Measurements from ENCODE around the gene TM9SF3.

TM9SF3 gene

DNA sequence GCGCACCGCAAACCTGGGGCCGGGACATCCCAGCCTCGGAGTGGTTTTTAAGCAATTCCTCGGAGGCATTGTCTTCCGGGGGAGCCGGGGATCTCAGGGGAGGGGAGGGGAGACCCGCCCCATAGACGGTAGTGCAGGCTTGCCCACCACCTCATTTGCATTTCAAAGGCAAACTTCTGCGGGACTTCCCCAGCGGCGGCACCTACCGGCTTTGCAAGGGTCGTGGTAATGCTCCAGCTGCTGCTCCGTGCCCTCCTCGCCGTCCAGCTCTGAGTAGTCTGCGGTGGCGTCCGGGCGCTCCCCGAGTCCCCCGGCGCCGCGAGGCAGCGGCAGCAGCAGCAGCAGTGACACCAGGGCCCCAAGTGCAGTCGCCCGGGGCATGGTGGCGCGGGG, 73.5 kb downstream of the TM9SF3 start:
- in situ Hi-C loops (cut with MboI; ENCODE audit: low sequenced_read_pairs), result no loop called here

DNA sequence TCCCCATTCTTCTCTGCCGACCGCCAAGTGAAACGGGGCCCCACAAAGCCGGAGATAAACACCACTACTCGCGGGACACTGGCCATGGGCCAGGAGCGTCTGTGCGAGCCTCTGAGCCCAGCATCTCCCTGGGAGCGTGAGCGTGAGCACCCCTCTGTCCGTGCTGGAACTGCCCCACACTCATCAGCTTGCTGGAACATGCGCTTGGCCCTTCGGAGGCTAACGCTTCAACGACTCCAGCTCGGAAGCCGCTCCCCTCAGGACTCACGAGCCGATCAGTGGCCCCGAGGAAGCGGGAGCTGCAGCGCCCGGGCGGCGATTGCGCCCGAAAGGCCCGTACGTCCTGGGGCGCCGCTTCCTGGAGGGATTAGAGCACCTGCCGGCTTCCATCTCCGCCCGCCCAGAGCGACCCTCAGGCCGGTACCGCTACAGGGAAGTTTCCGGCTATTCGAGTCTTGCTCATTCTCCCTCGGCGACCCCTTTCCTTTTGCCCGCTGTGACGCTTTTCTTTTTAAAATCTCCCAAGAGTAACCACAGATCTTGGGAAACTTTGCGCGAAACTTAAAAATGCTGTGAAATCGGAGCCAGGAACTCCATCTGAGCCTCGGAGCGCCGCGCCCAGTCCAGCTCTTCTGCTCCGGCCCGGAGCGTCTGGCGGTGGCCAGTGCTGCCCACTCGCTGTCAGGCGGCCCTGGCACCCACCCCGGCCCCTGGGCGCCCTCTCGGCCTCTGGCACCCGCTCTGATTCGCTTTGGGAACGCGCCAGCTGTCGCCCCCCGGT, 74.1 kb downstream of the TM9SF3 start:
- in situ Hi-C loops (cut with MboI; ENCODE audit: low sequenced_read_pairs), result no loop called here

DNA sequence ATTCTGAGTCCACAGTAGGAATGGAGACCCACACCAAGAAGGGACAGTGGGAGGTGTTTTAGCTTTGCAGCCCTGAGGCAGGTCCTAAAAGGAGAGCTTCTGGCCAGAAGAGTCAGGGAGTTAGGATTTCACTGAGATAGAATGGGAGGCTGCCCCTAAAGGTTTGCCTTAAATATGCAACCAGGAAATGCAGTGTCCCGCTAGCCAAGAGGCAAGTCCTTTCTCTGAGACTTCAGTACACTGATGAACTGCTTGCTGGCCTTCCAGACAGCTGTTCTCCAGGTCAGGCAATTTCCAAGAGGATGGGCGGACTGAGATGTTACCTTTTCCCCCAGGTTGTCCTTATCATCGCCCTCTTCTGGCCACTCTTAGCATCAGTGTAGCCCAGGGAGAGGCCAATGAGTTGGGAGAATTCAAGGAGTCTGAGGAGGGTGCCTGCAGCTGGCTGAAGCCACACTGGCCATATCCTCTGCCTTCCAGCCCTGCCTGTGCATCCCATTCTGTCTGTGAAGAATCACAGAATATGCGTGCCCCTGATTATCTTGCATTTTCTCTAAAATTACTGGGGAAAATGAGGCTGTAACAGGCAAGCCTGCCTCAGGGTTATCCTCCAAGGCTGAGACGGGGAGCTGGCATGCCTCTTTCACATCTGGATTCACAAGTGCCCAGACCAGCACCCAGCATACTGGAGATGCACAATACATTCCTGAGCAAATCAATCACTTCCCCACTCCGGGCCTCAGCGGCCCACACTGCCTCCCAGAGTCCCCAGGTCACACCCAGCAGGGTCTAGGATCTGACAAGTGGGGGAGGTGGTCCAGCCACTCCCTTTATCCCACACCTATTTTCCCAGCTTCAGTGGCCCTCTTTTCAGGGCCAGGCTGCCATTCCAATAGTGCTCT, 75.5 kb downstream of the TM9SF3 start:
- in situ Hi-C loops (cut with MboI; ENCODE audit: low sequenced_read_pairs), result no loop called here

DNA sequence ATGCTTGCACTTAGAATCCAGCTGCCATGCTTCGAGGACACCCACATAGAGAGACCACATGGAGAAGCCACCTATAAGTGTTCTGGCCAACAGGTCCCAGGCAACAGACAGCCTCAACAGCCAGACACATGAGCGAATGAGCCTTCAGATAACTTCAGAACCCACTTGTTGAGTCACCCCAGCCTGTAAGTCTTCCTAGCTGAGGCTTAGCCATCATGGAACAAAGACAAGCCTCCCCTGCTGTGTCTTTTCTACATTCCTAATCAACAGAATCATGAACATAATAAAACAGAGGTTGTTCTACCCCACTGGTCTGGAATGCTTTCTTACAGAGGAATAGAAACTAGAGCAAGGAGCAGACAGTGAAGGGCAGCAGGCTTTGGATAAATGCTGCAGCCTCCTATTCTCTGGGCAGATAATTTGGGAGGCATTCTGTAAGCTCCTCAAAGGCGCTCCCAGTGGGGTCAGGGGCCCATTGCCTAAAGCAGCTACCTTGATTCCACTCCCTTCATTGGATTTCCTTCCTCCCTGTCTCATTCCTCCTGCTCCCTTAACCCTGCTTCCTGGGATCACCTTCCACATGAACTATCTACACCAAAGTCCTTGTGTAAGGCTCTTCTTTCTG, 77.7 kb downstream of the TM9SF3 start:
- in situ Hi-C loops (cut with MboI; ENCODE audit: low sequenced_read_pairs), result no loop called here

DNA sequence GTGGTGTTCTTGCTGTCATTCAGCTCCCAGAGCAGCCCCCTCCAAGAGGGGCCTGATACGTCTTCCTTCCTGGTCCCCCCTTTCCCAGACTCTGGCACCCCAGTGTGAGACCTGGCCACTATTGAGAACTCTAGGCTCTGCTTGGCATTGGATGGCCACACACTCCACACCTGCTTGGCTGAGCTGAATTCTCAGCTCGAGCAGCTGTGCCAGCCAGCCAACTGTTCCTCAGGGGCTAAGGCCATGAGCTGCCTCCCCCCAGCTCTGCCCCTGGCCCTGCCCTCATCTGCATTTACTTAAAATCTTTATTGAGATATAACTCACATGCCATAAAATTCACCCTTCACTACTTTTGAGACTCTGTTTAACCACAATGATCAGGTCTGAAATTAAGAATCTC, 79.8 kb downstream of the TM9SF3 start:
- in situ Hi-C loops (cut with MboI; ENCODE audit: low sequenced_read_pairs), result no loop called here

DNA sequence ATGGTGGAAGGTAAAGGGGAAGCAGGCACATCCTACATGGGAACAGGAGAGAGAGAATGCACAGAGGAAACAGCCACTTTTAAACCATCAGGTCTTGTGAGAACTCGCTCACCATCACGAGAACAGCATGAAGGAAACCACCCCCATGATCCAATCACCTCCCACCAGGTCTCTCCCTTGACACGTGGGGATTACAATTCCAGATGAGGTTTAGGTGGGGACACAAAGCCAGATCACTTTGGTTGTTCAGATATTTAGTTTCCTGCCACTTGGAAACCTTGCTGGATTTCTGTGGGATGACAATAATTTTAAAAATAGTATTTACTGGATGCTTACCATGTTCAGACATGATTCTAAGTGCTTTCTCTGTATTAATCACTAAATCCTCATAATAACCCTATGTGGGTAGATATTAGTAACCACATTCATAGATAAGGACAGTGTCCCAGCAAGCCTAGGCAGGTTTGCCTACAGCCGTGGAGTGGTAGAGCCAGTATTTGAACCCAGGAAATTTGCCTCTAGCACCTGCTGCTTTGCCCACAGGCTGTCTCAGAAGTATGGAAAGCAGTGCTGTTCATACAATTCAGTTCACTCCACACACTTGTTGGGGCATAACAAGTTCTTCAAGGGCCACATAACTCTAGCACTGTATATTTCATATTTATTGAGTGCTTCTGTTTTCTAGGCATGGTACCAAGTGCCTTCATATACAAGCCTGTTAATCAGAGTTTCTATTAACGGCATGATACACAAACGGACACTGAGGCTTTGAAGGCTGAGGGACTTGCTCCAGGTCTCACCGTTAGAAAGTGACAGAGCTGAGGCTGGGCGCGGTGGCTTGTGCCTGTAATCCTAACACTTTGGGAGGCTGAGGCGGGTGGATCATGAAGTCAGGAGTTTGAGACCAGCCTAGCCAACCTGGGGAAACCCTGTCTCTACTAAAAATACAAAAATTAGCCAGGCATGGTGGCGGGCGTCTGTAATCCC, 81.4 kb downstream of the TM9SF3 start:
- in situ Hi-C loops (cut with MboI; ENCODE audit: low sequenced_read_pairs), result no loop called here

DNA sequence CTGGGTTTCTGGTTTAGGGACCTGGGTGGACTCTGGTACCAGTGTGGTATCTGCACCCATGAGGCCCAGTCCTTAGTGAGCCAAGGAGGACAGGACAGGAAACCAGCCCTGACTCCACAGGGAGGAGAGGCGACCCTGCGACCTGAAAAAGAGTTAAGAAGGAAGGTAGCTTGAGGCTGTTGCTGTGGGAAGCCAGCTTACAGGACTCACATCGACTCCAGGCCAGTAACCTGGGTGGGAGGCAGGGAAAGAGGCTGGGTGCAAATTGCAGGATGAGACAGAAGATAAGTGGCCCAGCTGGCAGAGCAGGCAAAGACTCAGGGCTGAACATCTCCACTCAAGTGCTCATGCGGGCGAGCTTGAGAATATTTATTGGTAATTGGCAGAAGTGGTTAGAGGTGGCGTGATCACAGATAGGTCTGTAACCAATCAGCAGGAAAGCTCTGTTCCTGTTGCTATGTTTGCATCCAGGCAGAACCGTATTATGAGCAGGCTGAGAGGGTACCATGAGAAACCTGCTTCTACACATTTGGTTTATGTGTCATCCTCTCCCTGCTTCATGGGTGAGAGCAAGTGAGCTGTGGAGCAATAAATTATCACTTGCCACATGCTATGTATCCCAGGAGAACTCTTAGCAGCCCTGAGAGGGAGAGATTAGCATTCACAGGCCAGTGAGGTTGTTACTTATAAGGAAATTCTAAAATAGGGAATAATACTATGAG, 84.1 kb downstream of the TM9SF3 start:
- in situ Hi-C loops (cut with MboI; ENCODE audit: low sequenced_read_pairs), result no loop called here

DNA sequence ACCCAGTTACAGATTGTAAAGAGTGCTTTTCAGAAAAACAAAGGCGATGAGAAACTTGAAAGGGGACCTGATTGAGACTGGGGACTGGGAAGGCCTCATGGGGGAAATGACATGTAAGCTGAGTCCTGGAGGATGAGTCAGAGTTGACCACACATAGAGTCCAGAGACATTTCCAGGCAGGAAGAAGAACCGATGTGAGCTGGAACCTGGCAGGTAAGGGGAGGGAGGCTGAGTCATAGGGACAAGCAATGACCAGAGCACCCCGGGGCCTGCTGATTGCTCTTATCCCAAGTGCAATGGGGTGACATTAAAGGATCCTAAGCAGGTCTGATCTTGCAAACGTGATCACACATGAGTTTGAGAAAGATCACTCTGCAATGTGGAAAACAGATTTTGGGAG, 84.8 kb downstream of the TM9SF3 start:
- in situ Hi-C loops (cut with MboI; ENCODE audit: low sequenced_read_pairs), result no loop called here

DNA sequence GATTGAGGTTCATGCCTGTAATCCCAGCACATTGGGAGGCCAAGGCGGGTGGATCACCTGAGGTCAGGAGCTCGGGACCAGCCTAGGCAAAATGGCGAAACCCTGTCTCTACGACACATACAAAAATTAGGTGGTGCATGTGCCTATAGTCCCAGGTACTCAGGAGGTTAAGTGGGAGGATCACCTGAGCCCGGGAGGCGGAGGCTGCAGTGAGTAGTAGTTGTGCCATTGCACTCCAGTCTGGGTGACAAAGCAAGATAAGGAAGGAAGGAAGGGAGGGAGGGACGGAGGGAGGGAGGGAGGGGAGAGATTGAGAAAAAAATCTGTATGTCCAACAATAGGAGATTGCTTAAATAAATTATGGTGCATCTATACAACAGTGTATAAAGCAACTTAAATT, 86.3 kb downstream of the TM9SF3 start:
- in situ Hi-C loops (cut with MboI; ENCODE audit: low sequenced_read_pairs), result no loop called here

DNA sequence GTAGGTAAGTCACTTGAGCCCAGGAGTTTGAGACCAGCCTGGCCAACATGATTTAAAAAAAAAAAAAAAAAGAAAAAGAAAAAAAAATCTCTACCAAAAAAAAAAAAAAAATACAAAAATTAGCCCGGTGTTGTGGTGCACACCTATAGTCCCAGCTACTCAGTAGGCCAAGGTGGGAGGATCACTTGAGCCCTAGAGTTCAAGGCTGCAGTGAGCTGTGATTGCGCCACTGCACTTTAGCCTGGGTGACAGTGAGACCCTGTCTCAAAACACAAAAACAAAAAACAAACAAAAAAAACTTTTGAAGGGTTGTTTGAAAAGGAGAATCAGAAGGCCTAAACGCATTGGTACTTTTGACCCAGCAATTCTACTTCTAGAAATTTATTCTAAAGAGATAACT, 86.8 kb downstream of the TM9SF3 start:
- in situ Hi-C loops (cut with MboI; ENCODE audit: low sequenced_read_pairs), result no loop called here

DNA sequence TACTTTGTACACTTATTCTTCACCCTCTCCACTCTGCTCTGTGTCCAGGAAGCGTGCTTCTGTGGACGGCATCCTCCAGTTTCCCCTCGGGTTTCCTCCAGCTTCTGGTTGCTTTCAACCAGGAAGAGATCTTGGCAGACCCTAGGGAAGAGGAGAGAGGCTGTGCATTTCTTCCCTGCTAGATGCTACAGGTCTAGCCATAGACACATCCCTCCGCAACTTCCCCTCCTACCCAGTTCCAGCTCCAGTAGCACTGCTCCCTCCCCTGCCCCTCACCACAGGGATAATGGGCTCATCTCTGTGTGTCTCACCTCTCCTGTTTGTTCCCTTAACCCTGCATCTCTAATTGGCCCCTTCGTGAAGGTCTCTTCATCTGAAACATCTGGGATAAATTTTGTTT, 89.4 kb downstream of the TM9SF3 start:
- in situ Hi-C loops (cut with MboI; ENCODE audit: low sequenced_read_pairs), result no loop called here

DNA sequence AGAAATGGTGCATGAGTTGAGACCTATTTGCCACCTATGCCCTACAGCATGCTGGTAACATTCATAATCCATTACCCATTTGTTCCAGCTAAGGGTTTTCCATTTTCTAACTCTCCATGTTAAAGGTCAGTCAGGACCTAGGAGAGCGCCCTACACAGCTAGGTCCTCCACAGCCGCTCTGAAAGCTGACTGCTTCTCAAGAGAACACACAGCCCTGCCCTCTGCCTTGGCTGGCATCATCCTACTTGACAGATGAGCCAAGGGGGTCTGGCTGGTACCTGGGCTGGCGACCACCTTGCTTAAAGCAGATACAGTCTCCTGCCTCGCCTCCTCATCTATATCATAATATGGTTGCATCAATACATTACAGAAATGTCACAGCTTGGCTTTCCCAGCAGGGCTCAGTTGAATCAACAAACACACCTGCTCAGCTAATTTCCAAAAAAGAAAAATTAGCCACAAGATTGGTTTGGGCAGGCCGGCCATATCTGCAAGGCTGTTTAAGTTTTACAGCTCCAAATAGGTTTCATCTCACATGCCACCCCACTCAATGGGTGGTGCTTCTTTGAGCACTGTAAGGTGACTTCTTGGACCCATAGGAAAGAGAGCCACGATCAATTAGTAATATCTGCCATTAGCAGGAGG, 90.4 kb downstream of the TM9SF3 start:
- in situ Hi-C loops (cut with MboI; ENCODE audit: low sequenced_read_pairs), result no loop called here

DNA sequence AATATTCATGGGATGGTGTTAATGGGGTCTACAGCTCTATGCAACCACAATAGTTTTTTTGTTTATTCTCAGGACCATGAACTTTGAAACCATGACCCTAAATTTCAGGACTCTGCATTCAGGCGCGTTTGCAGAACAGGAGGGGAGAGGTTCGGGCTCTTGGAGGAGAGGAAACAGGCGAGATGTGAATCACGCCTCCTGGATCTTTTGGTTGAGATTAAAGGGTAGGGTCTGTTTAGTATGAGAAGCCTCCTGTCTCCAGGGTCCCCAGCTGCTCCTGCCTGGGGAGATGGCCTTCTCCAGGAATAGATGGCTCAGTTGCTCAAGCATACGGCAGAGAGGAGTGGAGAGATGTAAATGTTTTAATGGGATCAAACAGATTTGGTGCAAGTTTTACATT, 91.3 kb downstream of the TM9SF3 start:
- in situ Hi-C loops (cut with MboI; ENCODE audit: low sequenced_read_pairs), result no loop called here

DNA sequence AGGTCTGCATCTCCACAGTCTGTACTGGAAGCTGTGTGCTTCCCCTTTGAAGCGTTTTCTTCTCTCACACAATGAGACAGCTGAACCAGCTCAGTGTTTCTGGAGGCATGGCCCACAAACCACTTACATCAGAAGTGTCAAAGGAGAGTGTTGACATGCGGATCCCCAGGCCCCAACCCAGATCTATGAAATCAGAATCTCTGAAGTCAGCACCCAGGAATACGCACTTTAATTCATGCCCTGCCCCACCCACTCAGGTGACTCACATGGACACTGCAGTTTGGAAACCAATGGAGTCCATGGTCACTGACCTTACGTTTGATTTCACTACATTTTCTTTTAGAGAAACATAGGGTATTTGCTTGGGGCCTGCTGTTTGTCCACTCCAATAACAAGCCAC, 92.1 kb downstream of the TM9SF3 start:
- in situ Hi-C loops (cut with MboI; ENCODE audit: low sequenced_read_pairs), result no loop called here

DNA sequence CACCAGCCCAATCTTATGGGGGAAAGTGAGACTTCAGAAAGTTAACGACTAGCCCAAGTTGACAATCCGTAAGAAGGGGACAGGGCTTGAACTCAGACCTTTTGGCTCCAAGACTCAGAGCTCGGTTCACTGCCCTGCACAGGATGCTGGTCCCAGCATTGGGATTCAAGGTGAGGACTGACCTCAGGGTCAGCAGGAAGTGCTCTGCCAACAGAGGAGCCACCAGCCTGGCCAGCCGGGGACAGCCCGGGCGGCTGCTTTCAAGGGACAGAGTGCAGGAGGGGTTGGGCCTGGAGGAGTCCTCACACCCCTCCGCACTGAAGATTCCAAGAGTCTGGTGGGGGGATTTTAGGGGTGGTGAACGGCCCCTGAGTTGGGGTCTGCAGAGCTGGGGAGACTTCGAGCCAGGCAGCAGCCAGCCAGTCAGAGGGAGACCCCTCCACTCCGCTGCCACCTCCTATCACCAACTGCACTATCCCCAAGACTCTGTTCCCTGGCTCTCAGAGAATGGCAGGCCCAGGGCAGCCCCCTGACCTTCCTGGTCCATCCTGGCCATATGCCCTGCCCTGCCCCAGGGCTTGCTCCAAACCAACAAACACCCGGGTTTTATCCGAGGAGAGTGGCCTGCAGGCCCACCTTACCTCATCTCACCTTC, 92.8 kb downstream of the TM9SF3 start:
- in situ Hi-C loops (cut with MboI; ENCODE audit: low sequenced_read_pairs), result no loop called here

DNA sequence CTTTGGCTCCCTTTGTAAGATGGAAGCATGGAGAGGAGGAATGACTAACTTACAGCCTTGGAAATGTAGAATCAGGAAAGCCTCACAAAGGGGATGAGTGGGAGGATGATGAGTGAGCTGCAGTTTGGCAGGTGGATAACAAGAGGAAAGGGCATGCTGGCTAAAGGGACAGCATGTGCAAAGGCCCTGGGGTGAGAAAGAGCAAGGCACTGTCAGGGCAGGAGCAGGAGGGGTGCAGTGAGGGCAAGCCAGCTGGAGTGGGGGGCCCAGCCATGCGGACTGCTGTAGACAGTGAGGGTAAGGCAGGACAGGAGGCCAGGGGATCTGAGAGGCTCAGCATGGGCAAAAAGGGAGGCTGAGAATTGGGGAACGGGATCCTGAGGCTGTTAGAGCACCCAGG, 93.6 kb downstream of the TM9SF3 start:
- in situ Hi-C loops (cut with MboI; ENCODE audit: low sequenced_read_pairs), result no loop called here

DNA sequence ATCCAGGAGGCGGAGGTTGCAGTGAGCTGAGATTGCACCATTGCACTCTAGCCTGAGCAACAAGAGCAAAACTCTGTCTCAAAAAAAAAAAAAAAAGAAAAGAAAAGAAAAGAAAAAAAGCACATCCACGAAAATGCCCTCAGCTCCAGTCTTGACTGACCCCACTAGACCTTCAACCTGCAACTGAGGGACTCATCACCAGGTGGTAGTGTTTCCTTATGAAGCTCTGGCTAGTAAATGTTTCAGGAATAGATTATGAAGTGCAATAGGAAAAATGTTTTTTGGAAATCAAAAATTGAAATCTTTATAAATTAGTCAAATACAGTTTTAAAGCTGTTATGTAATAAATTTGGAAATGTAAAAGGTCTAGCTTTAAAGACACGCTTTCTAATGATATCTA, 95.5 kb downstream of the TM9SF3 start:
- in situ Hi-C loops (cut with MboI; ENCODE audit: low sequenced_read_pairs), result no loop called here

DNA sequence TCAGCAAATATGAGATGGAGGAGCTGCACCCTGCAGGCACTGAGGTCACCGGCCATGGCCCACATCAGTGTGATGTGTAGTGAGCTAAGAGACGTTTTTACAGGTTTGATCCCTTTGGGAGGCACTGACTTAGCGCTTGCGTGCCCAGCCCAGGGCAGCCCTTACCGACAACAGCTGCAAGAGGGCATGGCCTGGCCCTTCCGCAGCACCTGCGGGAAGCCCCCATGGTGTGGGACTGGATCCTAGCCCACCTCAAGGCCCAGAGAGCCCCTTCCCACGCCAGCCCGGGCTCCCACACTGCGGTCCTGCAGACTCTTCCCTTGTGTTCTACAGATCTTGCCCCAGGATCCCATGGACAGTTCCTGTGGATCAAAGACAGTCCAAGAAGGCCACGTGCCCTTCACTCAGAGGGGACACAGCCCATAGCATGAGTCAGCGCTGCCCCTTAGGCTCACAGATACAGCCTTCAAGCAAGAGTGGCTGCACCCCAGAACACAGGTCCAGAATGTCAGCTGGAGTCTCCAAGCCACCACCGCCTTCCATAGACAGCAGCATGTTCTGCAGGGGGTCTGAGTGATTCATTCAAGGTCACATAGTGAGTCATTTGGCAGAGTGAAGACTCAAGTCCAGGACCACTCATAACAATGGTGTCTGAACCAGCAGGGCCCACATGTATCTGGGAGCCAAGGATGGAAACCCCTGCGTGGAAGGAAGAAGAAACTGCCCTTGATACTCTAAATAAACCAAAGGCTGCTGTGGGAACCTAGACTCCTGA, 98.5 kb downstream of the TM9SF3 start:
- in situ Hi-C loops (cut with MboI; ENCODE audit: low sequenced_read_pairs), result no loop called here

All from HL-60/S4 treated with retinoic acid at 250 ng/mL for 4 days and 3 days (cell line).